Fibroblast of skin of right biceps (primary cell): ENCODE measurements around the gene CCDC187.

Experiments used
- DNase-seq: peaks from one replicate; pipeline ENCODE4 v3.0.0-alpha.2; 2013

The CCDC187 gene

GRCh38 chr9:136311051-136312008 lies 7.4 kb upstream of the CCDC187 start:
- DNase-seq = no peak

- no peak for DNase-seq
These were observed 6.6 kb upstream of the CCDC187 start for GRCh38 chr9:136310273-136311030.

GRCh38 chr9:136309806-136310220 lies 5.9 kb upstream of the CCDC187 start:
- no peak for DNase-seq

- no peak for DNase-seq
These were observed 5.4 kb upstream of the CCDC187 start for GRCh38 chr9:136309101-136309801.

- DNase-seq = no peak
These were observed 4.8 kb upstream of the CCDC187 start for GRCh38 chr9:136308702-136309053.

GRCh38 chr9:136308006-136308701 lies 4.3 kb upstream of the CCDC187 start:
- DNase-seq = no peak

GRCh38 chr9:136307215-136307750 lies 3.4 kb upstream of the CCDC187 start:
- DNase-seq = no peak

GRCh38 chr9:136306211-136307208 lies 2.6 kb upstream of the CCDC187 start:
- DNase-seq = no peak

GRCh38 chr9:136305804-136306203 lies 1.9 kb upstream of the CCDC187 start:
- DNase-seq = no peak

GRCh38 chr9:136304981-136305380 lies 1.1 kb upstream of the CCDC187 start:
- DNase-seq = no peak

- no peak for DNase-seq
These were observed 562 bp upstream of the CCDC187 start for GRCh38 chr9:136304456-136304855.

- no peak for DNase-seq
These were observed 649 bp downstream of the CCDC187 start for GRCh38 chr9:136303066-136303824.

GRCh38 chr9:136302527-136302926 lies 1.4 kb downstream of the CCDC187 start:
- no peak for DNase-seq

GRCh38 chr9:136300866-136301265 lies 3.0 kb downstream of the CCDC187 start:
- no peak for DNase-seq

- DNase-seq = no peak
These were observed 3.8 kb downstream of the CCDC187 start for GRCh38 chr9:136300016-136300545.

GRCh38 chr9:136299541-136299940 lies 4.4 kb downstream of the CCDC187 start:
- DNase-seq = no peak

- DNase-seq = no peak
These were observed 4.8 kb downstream of the CCDC187 start for GRCh38 chr9:136299116-136299515.

- no peak for DNase-seq
These were observed 5.8 kb downstream of the CCDC187 start for GRCh38 chr9:136297766-136298735.
